ENCODE data around the gene BBX. TPM values are rescaled to one million over a fixed set of nuclear protein-coding genes. Genes with fewer than 3 reads are reported as not detected.
"Not testable (repeated sequence)": the region's sequence is repeated elsewhere in the genome, so short reads cannot be mapped to it uniquely, and the experiment has no call there.

BBX gene
- total RNA-seq, 1 experiment from 2014 or later: 73.2 TPM

DNA sequence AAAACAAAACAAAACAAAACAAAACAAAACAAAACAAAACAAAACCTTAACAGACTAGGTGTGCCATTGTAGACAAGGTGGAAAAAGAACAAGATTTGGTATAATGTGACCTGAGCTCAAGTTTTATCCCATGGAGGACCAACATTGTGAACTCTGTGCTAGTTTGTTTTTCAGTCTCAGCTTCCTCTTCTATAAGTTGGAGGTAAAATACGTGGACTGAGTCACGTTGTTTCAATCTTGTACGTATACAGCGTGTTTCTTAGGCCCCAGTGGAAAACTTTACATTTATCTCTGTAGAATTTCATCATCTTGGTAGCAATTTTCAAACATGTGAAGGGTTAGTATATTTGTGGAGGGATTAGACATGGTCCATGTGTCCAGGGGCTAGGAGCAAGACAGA lies 306.4 kb downstream of the BBX start:
- no peak for DNase-seq (ENCODE audit: unreplicated experiment)
- no peaks in the 10 kb centered on the region for H3K4me1 Mint-ChIP-seq (ENCODE audit: insufficient read depth, unreplicated experiment)
- CTCF ChIA-PET: interaction anchor here (0.6 kb wide), 1 partner anchor 10 kb away, joined by 3 read pairs; no protein-coding TSS in a partner anchor
- no peaks in the 10 kb centered on the region for H3K36me3 Mint-ChIP-seq (ENCODE audit: insufficient read depth, unreplicated experiment)
- BruUV-seq (replicated peaks): no TSS peak
- no peak overlapping the region for H3K4me3 Mint-ChIP-seq (ENCODE audit: unreplicated experiment)
- no peaks in the 10 kb centered on the region for H3K9me3 Mint-ChIP-seq (ENCODE audit: unreplicated experiment)
- POLR2A ChIA-PET: interaction anchor here (0.8 kb wide), 2 partner anchors 21 to 25 kb away, joined by 3 to 4 read pairs; no protein-coding TSS in a partner anchor
- H3K27ac Mint-ChIP-seq (ENCODE audit: low read depth, unreplicated experiment): no peak overlapping the region
- intact Hi-C loops (cut with micrococcal nuclease): no loop called here
- H3K27me3 Mint-ChIP-seq (ENCODE audit: insufficient read depth, unreplicated experiment): no peaks in the 10 kb centered on the region
- TF ChIP-seq, protein P1, sequence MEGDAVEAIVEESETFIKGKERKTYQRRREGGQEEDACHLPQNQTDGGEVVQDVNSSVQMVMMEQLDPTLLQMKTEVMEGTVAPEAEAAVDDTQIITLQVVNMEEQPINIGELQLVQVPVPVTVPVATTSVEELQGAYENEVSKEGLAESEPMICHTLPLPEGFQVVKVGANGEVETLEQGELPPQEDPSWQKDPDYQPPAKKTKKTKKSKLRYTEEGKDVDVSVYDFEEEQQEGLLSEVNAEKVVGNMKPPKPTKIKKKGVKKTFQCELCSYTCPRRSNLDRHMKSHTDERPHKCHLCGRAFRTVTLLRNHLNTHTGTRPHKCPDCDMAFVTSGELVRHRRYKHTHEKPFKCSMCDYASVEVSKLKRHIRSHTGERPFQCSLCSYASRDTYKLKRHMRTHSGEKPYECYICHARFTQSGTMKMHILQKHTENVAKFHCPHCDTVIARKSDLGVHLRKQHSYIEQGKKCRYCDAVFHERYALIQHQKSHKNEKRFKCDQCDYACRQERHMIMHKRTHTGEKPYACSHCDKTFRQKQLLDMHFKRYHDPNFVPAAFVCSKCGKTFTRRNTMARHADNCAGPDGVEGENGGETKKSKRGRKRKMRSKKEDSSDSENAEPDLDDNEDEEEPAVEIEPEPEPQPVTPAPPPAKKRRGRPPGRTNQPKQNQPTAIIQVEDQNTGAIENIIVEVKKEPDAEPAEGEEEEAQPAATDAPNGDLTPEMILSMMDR (IDR thresholded peaks at IDR 0.05; ENCODE audit: unreplicated experiment): no peak

DNA sequence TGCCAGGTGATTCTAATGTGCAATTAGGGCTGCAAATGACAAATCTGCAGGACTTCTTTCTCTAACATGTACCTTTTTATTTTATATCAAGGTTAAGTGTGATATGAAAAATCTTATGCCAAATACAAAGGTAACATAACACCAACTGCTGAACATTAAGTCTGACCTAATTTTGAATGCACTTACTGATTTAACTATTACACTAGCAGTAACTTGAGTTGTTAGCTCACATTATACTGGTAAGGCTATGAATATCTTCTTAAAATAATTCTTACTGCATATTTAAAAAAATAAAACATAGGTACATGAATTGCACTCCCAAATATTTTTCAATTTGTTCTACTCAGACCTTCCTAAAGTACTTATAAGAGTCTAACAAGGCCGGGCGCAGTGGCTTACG lies 308.8 kb downstream of the BBX start:
- no peaks in the 10 kb centered on the region for H3K4me1 Mint-ChIP-seq (ENCODE audit: insufficient read depth, unreplicated experiment)
- no peak overlapping the region for H3K4me3 Mint-ChIP-seq (ENCODE audit: unreplicated experiment)
- intact Hi-C loops (cut with micrococcal nuclease): no loop called here
- H3K27me3 Mint-ChIP-seq (ENCODE audit: insufficient read depth, unreplicated experiment): no peaks in the 10 kb centered on the region
- H3K27ac Mint-ChIP-seq (ENCODE audit: low read depth, unreplicated experiment): no peak overlapping the region
- no peaks in the 10 kb centered on the region for H3K36me3 Mint-ChIP-seq (ENCODE audit: insufficient read depth, unreplicated experiment)
- POLR2A ChIA-PET: no interaction called here
- BruUV-seq (replicated peaks): no TSS peak
- TF ChIP-seq, protein P1 (IDR thresholded peaks at IDR 0.05; ENCODE audit: unreplicated experiment): no peak
- no peaks in the 10 kb centered on the region for H3K9me3 Mint-ChIP-seq (ENCODE audit: unreplicated experiment)
- CTCF ChIA-PET: interaction anchor here (0.9 kb wide), 1 partner anchor 24 kb away, joined by 4 read pairs; no protein-coding TSS in a partner anchor
- no peak for DNase-seq (ENCODE audit: unreplicated experiment)

DNA sequence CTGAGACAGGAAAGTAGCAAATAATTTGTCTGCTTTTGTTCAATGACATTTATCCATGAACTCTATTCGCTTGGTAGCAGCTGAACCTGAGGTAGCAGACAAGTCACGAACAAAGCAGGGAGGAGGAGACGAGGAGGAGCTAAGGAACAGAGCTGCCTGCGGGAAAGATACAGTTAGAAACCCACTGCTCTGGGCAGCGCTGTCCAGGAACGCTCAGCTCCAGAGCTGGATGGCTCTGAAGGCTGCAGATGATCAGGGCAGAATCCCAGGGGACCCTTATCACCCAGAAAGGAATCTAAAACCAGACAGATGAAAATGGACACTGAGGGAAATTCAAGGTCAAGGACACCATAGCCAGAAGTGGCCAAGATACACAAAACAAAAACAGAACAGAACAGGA lies 310.3 kb downstream of the BBX start:
- Mint-ChIP-seq H3K4me1 (ENCODE audit: insufficient read depth, unreplicated experiment) (no peaks in the 10 kb centered on the region), H3K27me3 (ENCODE audit: insufficient read depth, unreplicated experiment) (no peaks in the 10 kb centered on the region), H3K36me3 (ENCODE audit: insufficient read depth, unreplicated experiment) (no peaks in the 10 kb centered on the region), H3K4me3 (ENCODE audit: unreplicated experiment) (no peak overlapping the region), H3K9me3 (ENCODE audit: unreplicated experiment) (no peaks in the 10 kb centered on the region), H3K27ac (ENCODE audit: low read depth, unreplicated experiment) (no peak overlapping the region)
- CTCF ChIA-PET: interaction anchor here (0.9 to 2.0 kb wide), 2 partner anchors 13 to 19 kb away, joined by 3 to 8 read pairs; no protein-coding TSS in a partner anchor
- POLR2A ChIA-PET: interaction anchor here (1.1 kb wide), 1 partner anchor 51 kb away, joined by 5 read pairs; no protein-coding TSS in a partner anchor
- no peak for DNase-seq (ENCODE audit: unreplicated experiment)
- BruUV-seq (replicated peaks): no TSS peak
- intact Hi-C loops (cut with micrococcal nuclease): no loop called here
- TF ChIP-seq, protein P1 (IDR thresholded peaks at IDR 0.05; ENCODE audit: unreplicated experiment): no peak

DNA sequence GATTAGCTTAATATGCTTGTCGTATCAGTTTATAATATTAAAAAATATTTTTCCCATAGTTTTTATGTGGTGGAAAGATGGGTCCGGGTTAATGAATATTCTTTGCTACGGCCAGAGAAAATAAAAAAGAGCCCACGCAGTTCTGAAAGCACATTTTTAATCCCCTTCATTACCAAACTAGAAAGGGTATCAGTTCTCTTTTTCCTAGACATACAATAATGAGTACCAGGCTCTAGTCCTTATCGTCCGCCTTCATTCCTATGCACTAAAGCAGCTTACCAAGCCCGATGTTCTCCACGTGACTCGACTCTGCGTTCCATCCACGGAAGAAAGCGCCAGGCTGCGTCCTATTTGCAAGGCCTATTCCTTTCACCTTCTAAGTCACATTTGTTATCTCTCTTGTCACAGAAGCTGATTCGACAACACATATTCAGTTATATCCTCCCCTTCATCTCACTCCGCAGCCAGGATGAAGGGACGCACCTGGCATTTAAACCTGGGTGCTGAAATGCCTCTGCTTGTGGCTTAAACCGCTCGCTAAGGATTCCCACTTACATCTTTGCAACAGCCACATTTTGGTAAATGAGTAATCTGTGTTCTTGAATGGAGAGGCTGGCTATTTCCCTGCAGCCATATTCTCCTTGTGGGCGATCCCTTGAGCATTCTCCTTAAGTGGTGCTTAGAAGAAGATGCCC lies 311.1 kb downstream of the BBX start:
- intact Hi-C loops (cut with micrococcal nuclease): no loop called here
- Mint-ChIP-seq H3K4me1 (ENCODE audit: insufficient read depth, unreplicated experiment) (no peaks in the 10 kb centered on the region), H3K9me3 (ENCODE audit: unreplicated experiment) (no peaks in the 10 kb centered on the region), H3K27me3 (ENCODE audit: insufficient read depth, unreplicated experiment) (no peaks in the 10 kb centered on the region), H3K36me3 (ENCODE audit: insufficient read depth, unreplicated experiment) (no peaks in the 10 kb centered on the region), H3K27ac (ENCODE audit: low read depth, unreplicated experiment) (no peak overlapping the region), H3K4me3 (ENCODE audit: unreplicated experiment) (no peak overlapping the region)
- TF ChIP-seq, protein P1 (IDR thresholded peaks at IDR 0.05; ENCODE audit: unreplicated experiment): no peak
- ChIA-PET CTCF (interaction anchor here (2.0 kb wide), 1 partner anchor 12 kb away, joined by 8 read pairs; no protein-coding TSS in a partner anchor), POLR2A (no interaction called here)
- no TSS peak for BruUV-seq (replicated peaks)
- DNase-seq (ENCODE audit: unreplicated experiment): no peak

DNA sequence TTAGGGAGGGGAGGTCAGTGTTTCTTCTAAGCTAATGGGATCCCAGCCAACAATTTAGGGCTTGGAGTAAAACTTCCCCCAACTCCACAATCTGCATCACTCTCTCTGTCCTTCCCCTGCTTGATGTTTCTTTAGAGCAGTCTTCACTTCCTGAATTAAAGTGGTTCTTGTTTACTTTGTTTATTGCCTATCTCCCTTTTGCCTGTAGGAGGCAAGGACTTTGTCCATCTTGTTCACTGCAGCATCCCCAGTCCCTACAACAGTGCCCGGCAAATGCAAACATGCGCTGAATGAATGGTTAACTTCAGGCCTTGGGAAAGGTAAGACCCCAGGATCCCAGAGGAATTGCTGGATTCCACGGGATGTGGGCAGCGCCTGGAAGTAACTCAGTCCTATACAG lies 312.2 kb downstream of the BBX start:
- H3K4me1 Mint-ChIP-seq (ENCODE audit: insufficient read depth, unreplicated experiment); H3K36me3 Mint-ChIP-seq (ENCODE audit: insufficient read depth, unreplicated experiment); H3K4me3 Mint-ChIP-seq (ENCODE audit: unreplicated experiment); BruUV-seq (replicated peaks); intact Hi-C loops (cut with micrococcal nuclease); DNase-seq (ENCODE audit: unreplicated experiment); H3K9me3 Mint-ChIP-seq (ENCODE audit: unreplicated experiment); H3K27me3 Mint-ChIP-seq (ENCODE audit: insufficient read depth, unreplicated experiment); H3K27ac Mint-ChIP-seq (ENCODE audit: low read depth, unreplicated experiment): not testable (repeated sequence)
- ChIA-PET CTCF (interaction anchor here (1.7 kb wide), 1 partner anchor 11 kb away, joined by 7 read pairs; no protein-coding TSS in a partner anchor), POLR2A (interaction anchor here (1.2 kb wide), 1 partner anchor 9 kb away, joined by 4 read pairs; no protein-coding TSS in a partner anchor)
